H9 (cell line): Measurements from ENCODE around the gene FBN3. TPM values are rescaled to one million over a fixed set of nuclear protein-coding genes. Genes with fewer than 3 reads are reported as not detected.
A peak's percentile ranks its signal among the peaks of the same experiment; 100 is the strongest.

Source experiments
- DNase-seq: peaks from one replicate; pipeline ENCODE4 v3.0.0-alpha.2; 2017
- H2AFZ ChIP-seq: one replicate; pipeline ENCODE4 v1.6.1; 2013; ENCODE audit warnings: mild to moderate bottlenecking, low read length, control low read depth, moderate library complexity
- H2AK5ac ChIP-seq: 2 replicates; pipeline ENCODE4 v1.6.1; 2013; ENCODE audit warnings: low read length, control low read depth, mixed read lengths; ENCODE audit not compliant: insufficient read length
- H2BK120ac ChIP-seq: one replicate; pipeline ENCODE4 v1.6.1; 2013; ENCODE audit warnings: low read depth, mild to moderate bottlenecking, low read length, control low read depth, inconsistent platforms; ENCODE audit not compliant: poor library complexity, severe bottlenecking
- H2BK12ac ChIP-seq: 2 replicates; pipeline ENCODE4 v1.6.1; 2013; ENCODE audit warnings: low read length, control low read depth, mixed read lengths, low read depth; ENCODE audit not compliant: insufficient read length
- H2BK15ac ChIP-seq: 2 replicates; pipeline ENCODE4 v1.6.1; 2013; ENCODE audit warnings: low read depth, low read length, control low read depth
- H2BK20ac ChIP-seq: one replicate; pipeline ENCODE4 v1.6.1; 2013; ENCODE audit warnings: low read depth, mild to moderate bottlenecking, low read length, control low read depth, inconsistent platforms; ENCODE audit not compliant: poor library complexity, severe bottlenecking
- H2BK5ac ChIP-seq: 2 replicates; pipeline ENCODE4 v1.6.1; 2013; ENCODE audit warnings: low read length, control low read depth, mixed read lengths; ENCODE audit not compliant: insufficient read length
- H3K14ac ChIP-seq: 2 replicates; pipeline ENCODE4 v1.6.1; 2013; ENCODE audit warnings: low read length, control low read depth; ENCODE audit not compliant: insufficient read depth
- H3K18ac ChIP-seq: 2 replicates; pipeline ENCODE4 v1.6.1; 2013; ENCODE audit warnings: low read depth, mild to moderate bottlenecking, mixed read lengths, low read length, control low read depth; ENCODE audit not compliant: insufficient read length
- H3K23ac ChIP-seq: 2 replicates; pipeline ENCODE4 v1.6.1; 2013; ENCODE audit warnings: low read length, control low read depth, mixed read lengths, low read depth; ENCODE audit not compliant: insufficient read length
- H3K23me2 ChIP-seq: 2 replicates; pipeline ENCODE4 v1.6.1; 2013; ENCODE audit warnings: low read depth, mild to moderate bottlenecking, mixed read lengths, low read length, control low read depth; ENCODE audit not compliant: insufficient read length, poor library complexity, severe bottlenecking
- H3K27ac ChIP-seq: 2 replicates; pipeline ENCODE4 v1.5.1; 2013; ENCODE audit warnings: low read length, control low read depth, mixed read lengths, low read depth; ENCODE audit not compliant: insufficient read length
- H3K27me3 ChIP-seq: 2 replicates; pipeline ENCODE4 v1.6.1; 2013; ENCODE audit warnings: low read length, control low read depth, inconsistent platforms; ENCODE audit not compliant: insufficient read depth
- H3K4ac ChIP-seq: 2 replicates; pipeline ENCODE4 v1.6.1; 2013; ENCODE audit warnings: low read depth, mild to moderate bottlenecking, control low read depth, inconsistent platforms, low read length, moderate library complexity
- H3K4me1 ChIP-seq: 2 replicates; pipeline ENCODE4 v1.6.1; 2013; ENCODE audit warnings: low read length, control low read depth, inconsistent platforms; ENCODE audit not compliant: insufficient read depth
- H3K4me2 ChIP-seq: 2 replicates; pipeline ENCODE4 v1.6.1; 2013; ENCODE audit warnings: low read length, control low read depth, mixed read lengths; ENCODE audit not compliant: insufficient read length, insufficient read depth
- H3K56ac ChIP-seq: 2 replicates; pipeline ENCODE4 v1.6.1; 2013; ENCODE audit warnings: low read depth, mild to moderate bottlenecking, mixed read lengths, low read length, control low read depth; ENCODE audit not compliant: insufficient read length
- H3K79me1 ChIP-seq: 2 replicates; pipeline ENCODE4 v1.6.1; 2013; ENCODE audit warnings: low read depth, mild to moderate bottlenecking, moderate library complexity, low read length, control low read depth, inconsistent platforms; ENCODE audit not compliant: insufficient read depth, poor library complexity, severe bottlenecking
- H3K79me2 ChIP-seq: 2 replicates; pipeline ENCODE4 v1.6.1; 2013; ENCODE audit warnings: low read length, control low read depth, inconsistent platforms; ENCODE audit not compliant: insufficient read depth
- H3K9ac ChIP-seq: 2 replicates; pipeline ENCODE4 v1.6.1; 2013; ENCODE audit warnings: low read length, control low read depth, mixed read lengths; ENCODE audit not compliant: insufficient read length; ENCODE audit errors: extremely low read depth
- H3K9me3 ChIP-seq: one replicate; pipeline ENCODE4 v1.6.1; 2013; ENCODE audit warnings: low read depth, low read length, inconsistent platforms; ENCODE audit not compliant: control insufficient read depth
- H3T11ph ChIP-seq: one replicate; pipeline ENCODE4 v1.6.1; 2013; ENCODE audit warnings: mild to moderate bottlenecking, low read length, control low read depth, inconsistent platforms
- H4K20me1 ChIP-seq: one replicate; pipeline ENCODE4 v1.6.1; 2013; ENCODE audit not compliant: control insufficient read depth, insufficient read length, insufficient read depth
- H4K5ac ChIP-seq: 2 replicates; pipeline ENCODE4 v1.6.1; 2013; ENCODE audit warnings: low read depth, mild to moderate bottlenecking, mixed read lengths, low read length, control low read depth; ENCODE audit not compliant: insufficient read length
- H4K8ac ChIP-seq: replicated peaks from 2 replicates; pipeline ENCODE4 v1.6.1; 2013; ENCODE audit warnings: low read length, control low read depth, mixed read lengths, low read depth; ENCODE audit not compliant: insufficient read length
- H4K91ac ChIP-seq: 2 replicates; pipeline ENCODE4 v1.6.1; 2013; ENCODE audit warnings: low read depth, mild to moderate bottlenecking, moderate library complexity, mixed read lengths, low read length, control low read depth; ENCODE audit not compliant: insufficient read length
- H3K27ac Mint-ChIP-seq, 3 experiments: 2 replicates in 2 of 3; 3 replicates in 1 of 3; pipeline ENCODE4 v1.8.0; 2020 to 2021; ENCODE audit warnings: mixed read lengths in 3 of 3, mild to moderate bottlenecking in 1 of 3, moderate library complexity in 1 of 3
- H3K27me3 Mint-ChIP-seq: 2 replicates; pipeline ENCODE4 v1.8.0; 2021; ENCODE audit warnings: low read depth, mild to moderate bottlenecking, moderate library complexity, mixed read lengths
- H3K36me3 Mint-ChIP-seq, 3 experiments: 2 replicates in 2 of 3; 3 replicates in 1 of 3; pipeline ENCODE4 v1.8.0; 2020 to 2021; ENCODE audit warnings: low read depth in 3 of 3, mixed read lengths in 3 of 3; ENCODE audit not compliant: insufficient read depth in 1 of 3
- H3K4me1 Mint-ChIP-seq, 2 experiments: 2 replicates each; pipeline ENCODE4 v1.8.0; 2020; ENCODE audit warnings: mixed read lengths in 2 of 2
- H3K4me3 Mint-ChIP-seq, 2 experiments: 2 replicates in 1 of 2; 3 replicates in 1 of 2; pipeline ENCODE4 v1.8.0; 2020 to 2021; ENCODE audit warnings: mild to moderate bottlenecking in 2 of 2, mixed read lengths in 2 of 2, moderate library complexity in 1 of 2
- H3K9me3 Mint-ChIP-seq, 2 experiments: 2 replicates in 1 of 2; 3 replicates in 1 of 2; pipeline ENCODE4 v1.8.0; 2020; ENCODE audit warnings: mild to moderate bottlenecking in 2 of 2, mixed read lengths in 2 of 2, moderate library complexity in 1 of 2
- WGBS: extraction: QIAGEN DNeasy Blood & Tissue Kit; methylation state at CpG from one replicate; pipeline ENCODE4 v1.1.7; 2013; ENCODE audit warnings: missing lambda C conversion rate, low lambda C conversion rate, mixed read lengths; ENCODE audit not compliant: insufficient read length; ENCODE audit errors: extremely low coverage; 5-methylcytosine and 5-hydroxymethylcytosine counted together
- total RNA-seq: library from RNA; stranded (reverse); gene quantifications from 2 replicates; pipeline ENCODE4 v1.2.1, GENCODE V29; 2021
- TF ChIP-seq, protein P1 (sequence below): fragments of 200-600 bp; sonication (generic); conservative IDR thresholded peaks from 3 replicates; pipeline ENCODE4 v1.8.0; 2021; ENCODE audit warnings: antibody characterized with exemption, mild to moderate bottlenecking

The FBN3 gene
- total RNA-seq, 1 experiment from 2014 or later = 31.0 TPM

DNA sequence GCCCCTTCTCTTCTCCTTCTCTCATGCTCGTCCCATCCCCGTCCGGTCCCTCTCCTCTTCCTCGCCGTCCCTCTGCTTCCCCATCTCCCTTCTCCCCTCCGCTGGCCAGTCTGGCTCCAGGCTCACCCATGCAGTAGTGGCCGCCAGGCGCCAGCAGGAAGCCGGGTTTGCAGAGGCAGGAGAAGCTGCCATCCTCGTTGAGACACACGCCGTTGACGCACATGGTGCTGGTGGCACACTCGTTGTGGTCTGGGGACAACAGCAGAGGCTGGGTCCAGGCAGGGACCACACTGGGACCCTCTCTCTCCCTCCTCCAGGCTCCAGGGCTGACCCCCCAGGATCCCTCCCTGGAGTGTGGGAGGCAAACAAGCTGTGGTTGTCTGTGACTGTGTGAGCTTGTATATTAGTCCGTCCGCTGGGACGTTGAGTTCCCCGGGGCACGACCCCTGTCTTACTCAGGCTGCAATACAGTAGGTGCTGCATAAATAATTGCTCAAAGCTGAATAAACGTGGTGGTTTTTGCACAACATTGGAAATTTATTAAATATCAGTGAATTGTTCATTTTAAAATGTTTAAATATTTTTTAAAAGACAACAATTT is 16.4 kb downstream of the FBN3 start:
- Mint-ChIP-seq H3K9me3 (no peaks in the 10 kb centered on the region), H3K4me3 (no peak overlapping the region), H3K27ac (peak overlapping the region in 2 of 3 experiments; percentile 51 to 86; a peak in 1 of 7 replicates)

More for the DNA sequence above, 16.4 kb downstream of the FBN3 start:
- Histone ChIP-seq H2BK20ac (no peak overlapping the region), H4K8ac (no peak overlapping the region), H3K14ac (no peak overlapping the region; the same call in 1 of the 2 replicates), H2AK5ac (no peak overlapping the region), H3K4me2 (no peak overlapping the region), H3K4ac (no peak overlapping the region), H2BK5ac (no peak overlapping the region), H2BK15ac (no peak overlapping the region), H3K9ac (no peak overlapping the region), H2BK120ac (no peak overlapping the region), H3K79me2 (no peaks in the 10 kb centered on the region), H4K20me1 (no peaks in the 10 kb centered on the region), H4K5ac (no peak overlapping the region), H3K23ac (no peak overlapping the region), H2AFZ (no peak overlapping the region), H3K18ac (no peak overlapping the region), H3K27me3 (no peaks in the 10 kb centered on the region), H3T11ph (no peak overlapping the region), H4K91ac (no peak overlapping the region), H3K27ac (no peak overlapping the region), H3K23me2 (no peaks in the 10 kb centered on the region), H3K4me1 (no peaks in the 10 kb centered on the region), H2BK12ac (no peak overlapping the region), H3K9me3 (no peaks in the 10 kb centered on the region), H3K79me1 (no peaks in the 10 kb centered on the region), H3K56ac (no peak overlapping the region)
- TF ChIP-seq, protein P1, sequence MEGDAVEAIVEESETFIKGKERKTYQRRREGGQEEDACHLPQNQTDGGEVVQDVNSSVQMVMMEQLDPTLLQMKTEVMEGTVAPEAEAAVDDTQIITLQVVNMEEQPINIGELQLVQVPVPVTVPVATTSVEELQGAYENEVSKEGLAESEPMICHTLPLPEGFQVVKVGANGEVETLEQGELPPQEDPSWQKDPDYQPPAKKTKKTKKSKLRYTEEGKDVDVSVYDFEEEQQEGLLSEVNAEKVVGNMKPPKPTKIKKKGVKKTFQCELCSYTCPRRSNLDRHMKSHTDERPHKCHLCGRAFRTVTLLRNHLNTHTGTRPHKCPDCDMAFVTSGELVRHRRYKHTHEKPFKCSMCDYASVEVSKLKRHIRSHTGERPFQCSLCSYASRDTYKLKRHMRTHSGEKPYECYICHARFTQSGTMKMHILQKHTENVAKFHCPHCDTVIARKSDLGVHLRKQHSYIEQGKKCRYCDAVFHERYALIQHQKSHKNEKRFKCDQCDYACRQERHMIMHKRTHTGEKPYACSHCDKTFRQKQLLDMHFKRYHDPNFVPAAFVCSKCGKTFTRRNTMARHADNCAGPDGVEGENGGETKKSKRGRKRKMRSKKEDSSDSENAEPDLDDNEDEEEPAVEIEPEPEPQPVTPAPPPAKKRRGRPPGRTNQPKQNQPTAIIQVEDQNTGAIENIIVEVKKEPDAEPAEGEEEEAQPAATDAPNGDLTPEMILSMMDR = no peak
- H3K27me3 Mint-ChIP-seq = no peaks in the 10 kb centered on the region; the same call in 1 of the 2 replicates
- H3K4me1 Mint-ChIP-seq = no peaks in the 10 kb centered on the region
- no peak for DNase-seq
- no CpG with 5 or more reads among the region's 20 CpGs for WGBS
- H3K36me3 Mint-ChIP-seq = peaks cover 13 to 45% (median 37%) of the 10 kb centered on the region in 3 experiments; a peak in 6 of 7 replicates
